ENCODE results near the gene DAAM1.

DAAM1 gene

DNA sequence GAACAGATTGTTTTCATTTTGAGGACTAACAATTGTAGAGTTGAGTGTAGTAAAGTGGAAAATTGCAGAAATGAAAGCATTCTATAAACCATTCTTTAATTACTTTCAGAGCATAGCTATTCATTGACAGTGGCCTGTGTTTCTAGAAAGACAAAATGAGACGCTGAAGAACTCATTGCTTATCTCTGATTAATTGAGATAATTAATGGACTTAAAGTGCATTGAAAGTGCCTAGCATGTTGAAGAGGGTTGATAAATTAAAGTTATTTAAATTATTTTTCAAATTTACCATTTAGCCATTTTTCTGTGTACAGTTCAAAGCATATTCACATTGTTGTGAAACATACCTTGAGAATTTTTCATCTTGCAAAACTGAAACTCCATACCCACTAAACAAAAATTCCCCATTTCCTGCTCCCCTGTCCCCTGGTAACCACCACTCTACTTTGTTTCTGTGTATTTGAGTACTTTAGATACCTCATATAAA, 57.4 kb downstream of the DAAM1 start:
- DNase-seq (ENCODE audit: low spot score): peak; percentile 17
- TF ChIP-seq, protein P1, sequence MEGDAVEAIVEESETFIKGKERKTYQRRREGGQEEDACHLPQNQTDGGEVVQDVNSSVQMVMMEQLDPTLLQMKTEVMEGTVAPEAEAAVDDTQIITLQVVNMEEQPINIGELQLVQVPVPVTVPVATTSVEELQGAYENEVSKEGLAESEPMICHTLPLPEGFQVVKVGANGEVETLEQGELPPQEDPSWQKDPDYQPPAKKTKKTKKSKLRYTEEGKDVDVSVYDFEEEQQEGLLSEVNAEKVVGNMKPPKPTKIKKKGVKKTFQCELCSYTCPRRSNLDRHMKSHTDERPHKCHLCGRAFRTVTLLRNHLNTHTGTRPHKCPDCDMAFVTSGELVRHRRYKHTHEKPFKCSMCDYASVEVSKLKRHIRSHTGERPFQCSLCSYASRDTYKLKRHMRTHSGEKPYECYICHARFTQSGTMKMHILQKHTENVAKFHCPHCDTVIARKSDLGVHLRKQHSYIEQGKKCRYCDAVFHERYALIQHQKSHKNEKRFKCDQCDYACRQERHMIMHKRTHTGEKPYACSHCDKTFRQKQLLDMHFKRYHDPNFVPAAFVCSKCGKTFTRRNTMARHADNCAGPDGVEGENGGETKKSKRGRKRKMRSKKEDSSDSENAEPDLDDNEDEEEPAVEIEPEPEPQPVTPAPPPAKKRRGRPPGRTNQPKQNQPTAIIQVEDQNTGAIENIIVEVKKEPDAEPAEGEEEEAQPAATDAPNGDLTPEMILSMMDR (IDR thresholded peaks at IDR 0.05; ENCODE audit: extremely low read depth, missing control alignments): no peak

DNA sequence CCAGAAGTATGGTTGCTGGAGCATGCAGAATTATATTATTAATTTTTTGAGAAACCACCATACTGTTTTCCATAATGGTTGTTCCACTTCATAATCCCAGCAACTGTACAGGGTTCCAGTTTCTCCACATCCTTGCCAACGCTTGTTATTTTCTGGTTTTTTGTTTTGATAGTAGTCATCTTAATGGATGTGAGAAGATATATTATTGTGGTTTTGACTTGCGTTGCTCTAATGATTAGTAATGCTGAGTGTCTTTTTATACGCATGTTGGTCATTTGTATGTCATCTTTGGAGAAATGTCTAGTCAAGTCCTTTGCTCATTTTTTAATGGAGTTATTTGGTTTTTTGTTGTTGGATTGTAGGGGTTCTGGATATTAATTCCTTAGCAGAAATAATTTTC, 58.1 kb downstream of the DAAM1 start:
- DNase-seq (ENCODE audit: low spot score): no peak
- TF ChIP-seq, protein P1 (IDR thresholded peaks at IDR 0.05; ENCODE audit: extremely low read depth, missing control alignments): no peak

DNA sequence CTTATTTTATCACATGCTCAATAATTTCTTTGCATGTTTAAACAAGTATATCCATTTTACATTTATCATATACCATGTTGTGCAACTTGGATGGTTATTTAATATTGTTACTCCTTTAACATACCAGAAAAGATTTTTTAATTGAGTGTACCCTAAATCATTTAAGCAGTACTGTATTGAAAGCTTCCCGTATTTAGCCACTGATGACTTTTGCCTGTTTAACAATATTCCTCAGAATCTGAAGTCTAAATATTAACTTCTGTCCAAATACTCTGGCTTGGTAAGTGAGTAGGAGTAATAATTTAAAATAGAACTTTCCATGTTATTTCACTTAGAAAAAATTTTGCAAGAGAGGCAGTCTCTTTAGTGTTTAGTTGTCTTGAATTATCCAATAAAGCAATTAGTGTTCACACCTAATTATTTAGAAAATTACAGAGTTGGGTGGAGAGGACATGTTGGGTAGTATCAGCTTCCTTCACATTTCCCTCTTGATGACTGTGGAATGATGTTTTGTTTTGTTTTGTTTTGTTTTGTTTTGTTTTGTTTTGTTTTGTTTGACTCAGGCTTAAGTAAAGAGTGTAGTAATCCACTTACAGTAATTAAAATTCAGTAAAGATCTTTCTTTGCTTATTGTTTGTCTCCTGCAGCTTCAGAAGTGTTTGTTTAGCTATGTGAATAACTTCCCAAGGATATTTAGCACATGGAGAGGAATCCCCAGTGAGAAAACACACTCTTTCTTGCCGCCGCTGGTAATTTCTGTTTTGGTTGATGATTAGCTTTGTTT, 59.5 kb downstream of the DAAM1 start:
- DNase-seq (ENCODE audit: low spot score): no peak
- TF ChIP-seq, protein P1 (IDR thresholded peaks at IDR 0.05; ENCODE audit: extremely low read depth, missing control alignments): no peak

DNA sequence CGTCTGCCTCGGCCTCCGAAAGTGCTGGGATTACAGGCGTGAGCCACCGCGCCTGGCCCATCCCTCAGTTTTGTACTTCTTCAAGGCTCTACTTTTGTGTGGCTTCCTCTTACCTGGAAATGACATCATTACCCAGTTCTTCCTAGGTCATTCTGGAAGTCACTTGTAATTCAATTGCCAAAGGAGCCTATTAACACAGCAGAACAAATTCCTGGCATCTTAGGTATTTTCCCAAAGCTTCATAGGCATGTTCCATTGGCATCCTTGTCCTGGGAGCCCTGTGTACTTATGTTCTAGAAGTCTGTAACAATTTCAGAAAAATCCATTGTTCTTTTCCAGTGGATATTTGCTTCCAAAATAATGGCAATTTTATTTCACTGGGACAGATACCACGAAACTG, 60.6 kb downstream of the DAAM1 start:
- TF ChIP-seq, protein P1 (IDR thresholded peaks at IDR 0.05; ENCODE audit: extremely low read depth, missing control alignments): no peak
- DNase-seq (ENCODE audit: low spot score): no peak

DNA sequence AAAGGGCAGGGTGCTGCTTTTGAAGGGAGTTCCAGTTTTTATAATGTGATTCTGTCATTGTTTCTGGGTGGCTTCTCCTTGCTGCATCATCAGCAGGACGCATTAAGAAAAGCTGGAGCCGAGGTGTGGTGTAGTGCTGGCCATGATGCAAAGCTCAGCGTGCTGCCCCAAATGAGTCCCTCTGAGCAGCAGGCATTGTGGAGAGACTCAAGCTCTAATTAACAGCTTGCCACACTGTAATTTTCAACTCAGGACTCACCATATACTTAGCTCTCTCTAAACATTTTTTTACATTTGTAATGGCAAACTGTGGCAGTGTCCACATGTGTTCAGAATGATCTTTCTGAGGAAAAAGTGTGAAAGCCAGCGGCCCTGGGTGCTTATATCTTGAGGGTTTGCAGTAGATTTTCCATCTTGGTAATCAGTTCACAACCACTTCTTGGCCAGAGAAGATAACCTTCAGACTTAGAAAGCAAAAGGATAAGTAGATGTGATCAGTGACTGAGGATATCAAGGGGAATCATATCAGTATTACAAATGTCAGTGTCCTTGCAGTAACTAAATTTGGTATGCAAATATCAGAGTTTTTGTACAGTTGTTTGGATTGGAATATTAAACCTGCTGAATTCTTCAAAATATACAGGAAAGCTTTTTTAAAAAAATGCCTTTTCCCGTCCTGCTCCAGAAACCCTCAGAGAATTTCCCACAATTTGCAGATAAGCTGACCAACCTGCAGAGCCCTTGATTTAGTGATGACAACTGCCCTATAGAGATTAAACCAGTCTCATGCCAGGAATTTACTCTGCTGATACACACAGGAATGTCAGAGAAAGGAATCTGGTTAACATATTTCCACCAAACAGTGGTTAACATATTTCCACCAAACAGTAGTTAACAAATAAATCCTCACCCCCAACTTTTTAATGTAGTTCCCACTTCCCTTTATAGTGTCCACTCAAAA, 63.6 kb downstream of the DAAM1 start:
- TF ChIP-seq, protein P1 (IDR thresholded peaks at IDR 0.05; ENCODE audit: extremely low read depth, missing control alignments): no peak
- no peak for DNase-seq (ENCODE audit: low spot score)

DNA sequence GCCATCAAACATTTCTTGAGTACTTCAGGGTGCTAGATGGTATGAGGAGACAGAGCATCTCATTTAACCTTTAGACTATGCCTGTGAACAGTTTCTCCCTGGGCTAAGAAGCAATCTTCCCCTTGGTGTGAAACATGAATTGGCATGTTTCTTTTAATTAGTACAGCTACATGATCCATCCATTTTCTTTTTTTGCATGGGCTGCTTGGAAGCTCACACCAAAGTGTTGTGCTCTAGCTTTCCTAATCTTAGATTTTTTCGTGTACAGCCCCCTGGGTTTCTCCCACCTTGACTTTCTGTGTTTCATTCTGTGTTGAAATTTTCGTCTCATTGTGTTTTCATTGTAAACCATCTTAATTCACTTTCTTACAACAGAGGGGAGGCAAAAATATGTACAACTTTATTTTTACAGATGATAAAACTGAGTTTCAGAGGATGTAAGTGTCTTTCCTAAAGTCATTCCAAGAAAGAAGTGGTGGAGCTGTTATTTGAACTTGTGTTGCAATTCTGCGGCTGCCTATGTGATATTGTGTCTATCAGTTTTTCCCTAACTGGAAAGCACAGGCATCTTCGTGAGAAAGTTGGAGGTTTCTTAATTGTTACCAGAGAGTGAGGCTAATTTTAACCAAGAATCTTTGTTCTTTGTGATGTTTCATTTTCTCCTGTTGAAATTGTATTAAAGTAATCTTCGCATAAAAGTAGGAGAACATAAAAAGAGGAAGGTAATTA, 64.5 kb downstream of the DAAM1 start:
- TF ChIP-seq, protein P1 (IDR thresholded peaks at IDR 0.05; ENCODE audit: extremely low read depth, missing control alignments): no peak
- no peak for DNase-seq (ENCODE audit: low spot score)

Measured in GM20000 (cell line).